Muscle of leg (tissue), 11 donors: ENCODE measurements around the gene DBI. TPM values are rescaled to one million over a fixed set of nuclear protein-coding genes. Genes with fewer than 3 reads are reported as not detected.
A peak's percentile ranks its signal among the peaks of the same experiment; 100 is the strongest.
"Not testable (repeated sequence)": the region's sequence is repeated elsewhere in the genome, so short reads cannot be mapped to it uniquely, and the experiment has no call there.

Experiments used
- DNase-seq: peaks from one replicate; pipeline ENCODE4 v3.0.0; 2013
- H3K27ac ChIP-seq: one replicate; pipeline ENCODE4 v1.5.1; 2013; ENCODE audit warnings: mild to moderate bottlenecking, low read length, control low read depth
- H3K27me3 ChIP-seq: one replicate; pipeline ENCODE4 v1.6.1; 2013; ENCODE audit warnings: low read length; ENCODE audit not compliant: control insufficient read depth, insufficient read depth
- H3K36me3 ChIP-seq: one replicate; pipeline ENCODE4 v1.6.1; 2013; ENCODE audit warnings: low read length; ENCODE audit not compliant: control insufficient read depth, insufficient read depth
- H3K4me1 ChIP-seq: one replicate; pipeline ENCODE4 v1.6.1; 2013; ENCODE audit warnings: low read length; ENCODE audit not compliant: control insufficient read depth, insufficient read depth
- H3K4me3 ChIP-seq: one replicate; pipeline ENCODE4 v1.5.1; 2013; ENCODE audit warnings: low read length, control low read depth
- H3K9me3 ChIP-seq: replicated peaks from 2 replicates; pipeline ENCODE4 v1.6.1; 2013; ENCODE audit warnings: low read depth, low read length; ENCODE audit not compliant: control insufficient read depth
- WGBS: methylation state at CpG from one replicate; pipeline ENCODE4 v1.1.5; 2013; ENCODE audit warnings: missing lambda C conversion rate; ENCODE audit not compliant: insufficient coverage; 5-methylcytosine and 5-hydroxymethylcytosine counted together
- polyA plus RNA-seq, 8 donors: library from polyadenylated mRNA; unstranded; fragments of 120-200 nt; gene quantifications; one replicate each; pipeline versions ENCODE4 v1.2.1 to v1.2.3, GENCODE V29; 2013; ENCODE audit warnings: inconsistent platforms in 1 of 8, low replicate concordance in 1 of 8; ENCODE audit not compliant: insufficient read length in 8 of 8, insufficient read depth in 1 of 8
- total RNA-seq: library from RNA; stranded (reverse); fragments of 120-200 nt; gene quantifications from one replicate; pipeline ENCODE4 v1.2.4, GENCODE V29; 2013

DBI gene
- total and polyA plus RNA-seq, 9 donors = 179 to 319 (median 269) TPM

DNA sequence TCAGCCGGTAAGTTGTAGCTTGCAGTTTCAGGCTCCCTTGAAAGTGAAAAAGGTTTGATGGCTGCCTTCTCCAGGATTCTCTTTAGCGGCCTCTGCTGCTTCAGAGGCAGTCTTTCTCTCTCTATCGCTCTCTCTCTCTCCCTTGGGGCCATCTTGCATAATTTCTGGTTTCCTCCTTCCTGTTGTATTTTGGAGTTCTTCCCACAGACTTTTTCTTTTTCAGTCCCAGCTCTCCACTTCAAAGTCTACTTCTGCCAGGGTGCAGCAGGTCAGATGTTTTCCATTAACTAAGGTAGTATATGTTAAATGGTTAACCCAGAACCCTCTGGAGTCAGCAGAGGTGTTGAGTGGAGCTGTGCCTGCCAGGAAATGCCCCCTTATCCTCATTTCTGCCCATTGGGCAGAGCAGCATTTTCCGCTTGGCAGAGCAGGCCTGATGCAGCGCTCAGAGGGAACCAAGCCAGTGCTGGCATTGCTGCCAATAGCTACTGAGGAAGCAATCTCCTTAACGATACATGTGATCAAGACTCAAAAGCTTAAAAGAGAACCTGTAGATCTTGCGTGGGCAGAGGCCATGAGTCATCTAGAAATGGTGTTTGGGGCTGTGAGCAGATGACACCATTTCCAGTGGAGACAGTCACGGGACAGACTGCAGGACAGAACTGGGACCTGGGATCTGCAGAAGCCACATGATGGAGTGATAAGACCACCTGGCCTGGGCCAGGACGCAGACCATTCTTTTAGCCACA, 20.8 kb downstream of the DBI start:
- Histone ChIP-seq H3K27me3 (no peaks in the 10 kb centered on the region), H3K36me3 (no peaks in the 10 kb centered on the region), H3K4me3 (no peak overlapping the region), H3K27ac (no peak overlapping the region), H3K9me3 (no peaks in the 10 kb centered on the region), H3K4me1 (peaks cover 13% of the 10 kb centered on the region)
- 45% methylated on average over 6 of the region's 9 CpGs for WGBS
- peak; percentile 93 for DNase-seq

DNA sequence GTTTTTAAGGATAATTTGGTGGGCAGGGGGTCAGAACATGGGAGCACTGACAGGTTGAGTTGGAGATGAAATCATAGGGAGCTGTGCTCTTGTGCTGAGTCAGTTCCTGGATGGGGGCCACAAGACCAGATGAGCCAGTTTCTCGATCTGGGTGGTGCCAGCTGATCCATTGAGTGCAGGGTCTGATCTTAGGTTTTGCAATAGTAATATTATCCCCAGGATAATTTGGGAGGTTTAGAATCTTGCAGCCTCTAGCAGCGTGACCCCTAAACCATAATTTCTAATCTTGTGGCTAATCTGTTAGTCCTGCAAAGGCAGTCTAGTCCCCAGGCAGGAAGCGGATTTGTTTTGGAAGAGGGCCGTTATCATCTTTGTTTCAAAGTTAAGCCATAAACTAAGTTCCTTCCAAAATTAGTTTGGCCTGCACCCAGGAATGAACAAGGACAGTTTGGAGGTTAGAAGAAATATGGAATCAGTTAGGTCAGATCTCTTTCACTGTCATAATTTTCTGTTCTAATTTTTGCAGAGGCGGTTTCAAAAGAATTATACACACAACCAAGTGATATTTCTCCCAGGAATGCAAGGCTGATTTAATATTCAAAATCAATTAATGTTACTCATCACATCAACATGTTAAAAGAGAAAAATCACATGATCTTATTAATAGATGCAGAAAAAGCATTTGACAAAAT, 23.0 kb downstream of the DBI start:
- H3K4me1 ChIP-seq = peaks cover 13% of the 10 kb centered on the region
- H3K9me3 ChIP-seq = no peaks in the 10 kb centered on the region
- 10% methylated on average over 2 of the region's 5 CpGs for WGBS
- peak; percentile 83 for DNase-seq
- no peak overlapping the region for H3K4me3 ChIP-seq
- no peaks in the 10 kb centered on the region for H3K27me3 ChIP-seq
- no peaks in the 10 kb centered on the region for H3K36me3 ChIP-seq
- no peak overlapping the region for H3K27ac ChIP-seq

- H3K36me3 ChIP-seq = no peaks in the 10 kb centered on the region
- H3K4me3 ChIP-seq = no peak overlapping the region
- no peaks in the 10 kb centered on the region for H3K9me3 ChIP-seq
- H3K4me1 ChIP-seq = peaks cover 5% of the 10 kb centered on the region
- no peaks in the 10 kb centered on the region for H3K27me3 ChIP-seq
- no peak overlapping the region for H3K27ac ChIP-seq
- no peak for DNase-seq
- WGBS = no CpG with 5 or more reads among the region's 3 CpGs
Observed at GRCh38 chr2:119393971-119394748, 27.4 kb downstream of the DBI start.

DNA sequence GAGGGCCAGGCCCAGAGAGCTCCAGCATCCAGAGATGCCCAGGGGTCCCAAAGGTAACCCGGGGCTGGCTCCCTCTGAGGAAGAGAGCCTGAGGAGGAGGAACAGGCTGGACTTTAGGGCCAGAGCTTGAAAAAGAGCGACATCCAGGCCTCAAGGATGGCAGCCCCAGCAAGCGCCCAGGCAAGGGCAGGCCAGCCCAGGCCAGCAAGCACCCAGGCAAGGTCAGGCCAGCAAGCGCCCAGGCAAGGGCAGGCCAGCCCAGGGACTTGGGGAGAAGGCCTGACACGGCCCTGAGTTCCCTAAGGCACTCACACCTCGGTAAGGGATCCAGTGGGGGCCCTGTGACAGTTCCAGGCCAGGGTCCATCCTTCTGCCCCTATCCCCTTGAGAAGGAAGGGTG, 30.4 kb downstream of the DBI start:
- Histone ChIP-seq H3K4me1 (no peaks in the 10 kb centered on the region), H3K27ac (no peak overlapping the region), H3K36me3 (no peaks in the 10 kb centered on the region), H3K4me3 (no peak overlapping the region), H3K9me3 (no peaks in the 10 kb centered on the region), H3K27me3 (no peaks in the 10 kb centered on the region)
- no peak for DNase-seq
- WGBS = 83% methylated on average over 6 of the region's 6 CpGs

DNA sequence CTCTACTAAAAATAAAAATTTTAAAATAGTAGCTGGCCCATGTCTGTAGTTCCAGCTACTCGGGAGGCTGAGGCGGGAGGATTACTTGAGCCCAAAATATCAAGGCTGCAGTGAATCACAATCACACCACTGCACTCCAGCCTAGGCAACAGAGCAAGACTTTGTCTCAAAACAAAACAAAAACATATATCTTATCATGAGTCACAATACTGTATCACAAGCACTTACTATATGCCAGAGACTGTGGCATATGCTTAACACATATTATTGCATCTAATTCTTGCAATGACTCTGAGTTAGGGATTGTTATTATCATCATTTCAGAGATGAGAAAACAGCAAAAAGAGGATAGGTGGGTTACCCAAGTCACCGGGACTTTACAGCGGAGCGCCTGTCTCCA, 35.3 kb downstream of the DBI start:
- Histone ChIP-seq H3K27ac (no peak overlapping the region), H3K4me3 (no peak overlapping the region), H3K4me1 (no peaks in the 10 kb centered on the region), H3K36me3 (no peaks in the 10 kb centered on the region), H3K27me3 (no peaks in the 10 kb centered on the region), H3K9me3 (no peaks in the 10 kb centered on the region)
- WGBS = 85% methylated on average over 4 of the region's 5 CpGs
- no peak for DNase-seq

- no peaks in the 10 kb centered on the region for H3K27me3 ChIP-seq
- whole genome bisulfite sequencing = 38% methylated on average over 8 of the region's 10 CpGs
- H3K9me3 ChIP-seq = no peaks in the 10 kb centered on the region
- H3K4me1 ChIP-seq = no peaks in the 10 kb centered on the region
- no peak overlapping the region for H3K27ac ChIP-seq
- H3K36me3 ChIP-seq = no peaks in the 10 kb centered on the region
- DNase-seq = no peak
- no peak overlapping the region for H3K4me3 ChIP-seq
Observed at GRCh38 chr2:119402645-119403560, 36.1 kb downstream of the DBI start.

- 80% methylated on average over 6 of the region's 12 CpGs for WGBS
- DNase-seq, H3K4me3 ChIP-seq, H3K36me3 ChIP-seq, H3K27ac ChIP-seq, H3K9me3 ChIP-seq, H3K27me3 ChIP-seq, H3K4me1 ChIP-seq: not testable (repeated sequence)
Observed at GRCh38 chr2:119403618-119404017, 36.8 kb downstream of the DBI start.

DNA sequence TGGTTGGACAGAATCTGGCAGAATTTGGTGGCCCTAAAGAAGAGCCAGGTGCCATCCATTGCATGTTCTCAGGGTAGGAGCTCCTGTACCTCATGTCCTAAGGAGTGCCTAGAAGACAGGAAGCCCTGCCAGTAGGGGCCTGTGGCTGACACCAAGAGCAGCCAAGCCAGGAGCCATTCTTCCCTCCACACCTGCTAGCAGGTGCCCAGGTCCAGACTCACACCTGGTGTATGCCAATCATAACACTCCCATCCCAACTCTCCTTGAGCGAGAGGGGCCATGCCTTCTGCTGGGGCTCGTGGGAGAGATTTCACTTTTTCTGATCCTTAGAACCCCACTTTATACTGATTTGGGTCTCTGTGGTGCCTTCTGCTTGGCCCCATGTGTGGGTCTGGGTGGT, 38.4 kb downstream of the DBI start:
- no peak for DNase-seq
- WGBS = no CpG with 5 or more reads among the region's 2 CpGs
- H3K27me3 ChIP-seq = no peaks in the 10 kb centered on the region
- H3K4me1 ChIP-seq = peaks cover 4% of the 10 kb centered on the region
- no peak overlapping the region for H3K27ac ChIP-seq
- no peaks in the 10 kb centered on the region for H3K36me3 ChIP-seq
- no peak overlapping the region for H3K4me3 ChIP-seq
- no peaks in the 10 kb centered on the region for H3K9me3 ChIP-seq

GRCh38 chr2:119407430-119408220, 40.8 kb downstream of the DBI start:
- H3K36me3 ChIP-seq = no peaks in the 10 kb centered on the region
- H3K4me3 ChIP-seq = no peak overlapping the region
- 58% methylated on average over 3 of the region's 7 CpGs for WGBS
- no peak overlapping the region for H3K27ac ChIP-seq
- peaks cover 4% of the 10 kb centered on the region for H3K4me1 ChIP-seq
- peak; percentile 70 for DNase-seq
- H3K27me3 ChIP-seq = no peaks in the 10 kb centered on the region
- no peaks in the 10 kb centered on the region for H3K9me3 ChIP-seq
